ENCODE data around the gene SALL4.
A peak's percentile ranks its signal among the peaks of the same experiment; 100 is the strongest.
"Not testable (repeated sequence)": the region's sequence is repeated elsewhere in the genome, so short reads cannot be mapped to it uniquely, and the experiment has no call there.

SALL4 gene

GRCh38 chr20:51750037-51750769, 52.1 kb downstream of the SALL4 start:
- TF ChIP-seq POLR2A (IDR thresholded peaks at IDR 0.05; ENCODE audit: extremely low read depth, insufficient read length) (no peak), MAX (IDR thresholded peaks at IDR 0.05; ENCODE audit: low read depth, low read length) (peak; percentile 44; the same call in 1 of the 2 replicates), CTCF (IDR thresholded peaks at IDR 0.05; ENCODE audit: low read depth, low read length) (no peak), MYC (IDR thresholded peaks at IDR 0.05; ENCODE audit: low read depth, low read length) (peak; percentile 32)
- no peak overlapping the region for H3K4me3 ChIP-seq (ENCODE audit: low read depth, low read length)
- DNase-seq (ENCODE audit: low read depth), result peak; percentile 63

GRCh38 chr20:51749674-51750036, 52.7 kb downstream of the SALL4 start:
- DNase-seq (ENCODE audit: low read depth), result no peak
- H3K4me3 ChIP-seq (ENCODE audit: low read depth, low read length), result no peak overlapping the region
- no peak for TF ChIP-seq MAX (IDR thresholded peaks at IDR 0.05; ENCODE audit: low read depth, low read length)
- TF ChIP-seq CTCF (IDR thresholded peaks at IDR 0.05; ENCODE audit: low read depth, low read length), result no peak
- no peak for TF ChIP-seq POLR2A (IDR thresholded peaks at IDR 0.05; ENCODE audit: extremely low read depth, insufficient read length)
- no peak for TF ChIP-seq MYC (IDR thresholded peaks at IDR 0.05; ENCODE audit: low read depth, low read length)

- no peak overlapping the region for H3K4me3 ChIP-seq (ENCODE audit: low read depth, low read length)
- no peak for TF ChIP-seq MAX (IDR thresholded peaks at IDR 0.05; ENCODE audit: low read depth, low read length)
- TF ChIP-seq POLR2A (IDR thresholded peaks at IDR 0.05; ENCODE audit: extremely low read depth, insufficient read length), result no peak
- TF ChIP-seq MYC (IDR thresholded peaks at IDR 0.05; ENCODE audit: low read depth, low read length), result no peak
- no peak for TF ChIP-seq CTCF (IDR thresholded peaks at IDR 0.05; ENCODE audit: low read depth, low read length)
- peak; percentile 18 for DNase-seq (ENCODE audit: low read depth)
Measured at GRCh38 chr20:51747182-51747911, 55.0 kb downstream of the SALL4 start.

DNA sequence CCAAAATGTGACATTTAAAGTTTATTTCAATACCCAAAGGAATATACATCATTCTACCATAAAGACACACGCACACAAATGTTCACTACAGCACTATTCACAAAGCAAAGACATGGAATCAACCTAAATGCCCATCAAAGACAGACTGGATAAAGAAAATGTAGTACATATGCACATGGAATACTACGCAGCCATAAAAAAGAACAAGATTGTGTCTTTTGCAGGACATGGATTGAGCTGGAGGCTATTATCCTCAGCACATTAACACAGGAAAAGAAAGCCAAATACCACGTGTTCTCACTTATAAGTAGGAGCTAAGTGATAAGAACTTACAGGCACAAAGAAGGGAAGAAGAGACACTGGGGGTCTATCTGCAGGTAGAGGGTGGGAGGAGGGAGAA, 56.5 kb downstream of the SALL4 start:
- H3K4me3 ChIP-seq (ENCODE audit: low read depth, low read length), result no peak overlapping the region
- TF ChIP-seq POLR2A (IDR thresholded peaks at IDR 0.05; ENCODE audit: extremely low read depth, insufficient read length), result no peak
- TF ChIP-seq MAX (IDR thresholded peaks at IDR 0.05; ENCODE audit: low read depth, low read length), result no peak
- TF ChIP-seq MYC (IDR thresholded peaks at IDR 0.05; ENCODE audit: low read depth, low read length), result no peak
- TF ChIP-seq CTCF (IDR thresholded peaks at IDR 0.05; ENCODE audit: low read depth, low read length), result no peak
- no peak for DNase-seq (ENCODE audit: low read depth)

- DNase-seq (ENCODE audit: low read depth), result no peak
- H3K4me3 ChIP-seq (ENCODE audit: low read depth, low read length), result no peak overlapping the region
- no peak for TF ChIP-seq CTCF (IDR thresholded peaks at IDR 0.05; ENCODE audit: low read depth, low read length)
- TF ChIP-seq MYC (IDR thresholded peaks at IDR 0.05; ENCODE audit: low read depth, low read length), result no peak
- TF ChIP-seq POLR2A (IDR thresholded peaks at IDR 0.05; ENCODE audit: extremely low read depth, insufficient read length), result no peak
- TF ChIP-seq MAX (IDR thresholded peaks at IDR 0.05; ENCODE audit: low read depth, low read length), result no peak
Measured at GRCh38 chr20:51740838-51741237, 61.5 kb downstream of the SALL4 start.

DNA sequence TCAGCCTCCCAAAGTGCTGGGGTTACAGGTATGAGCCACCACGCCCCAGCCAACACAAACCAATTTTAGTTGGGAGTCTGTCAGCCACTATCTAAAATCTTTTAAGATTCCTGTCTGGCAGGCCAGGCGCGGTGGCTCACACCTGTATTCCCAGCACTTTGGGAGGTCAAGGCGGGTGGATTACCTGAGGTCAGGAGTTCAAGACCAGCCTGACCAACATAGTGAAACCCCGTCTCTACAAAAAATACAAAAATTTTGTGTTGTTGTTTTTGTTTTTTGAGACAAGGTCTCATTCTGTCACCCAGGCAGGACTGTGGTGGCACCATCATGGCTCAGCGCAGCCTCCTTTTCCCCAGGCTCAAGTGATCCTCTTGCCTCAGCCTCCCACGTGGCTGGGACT, 62.0 kb downstream of the SALL4 start:
- not testable (repeated sequence) for H3K4me3 ChIP-seq (ENCODE audit: low read depth, low read length); DNase-seq (ENCODE audit: low read depth)
